PC-3 (cell line): ENCODE measurements around the gene ABCG5. TPM values are rescaled to one million over a fixed set of nuclear protein-coding genes. Genes with fewer than 3 reads are reported as not detected.

Source experiments
- ATAC-seq: fragments of 200-7000 bp; cut with Tn5 transposase; 2 replicates; pipeline ENCODE4 v1.9.1; 2020; ENCODE audit warnings: mild to moderate bottlenecking, moderate library complexity
- BruUV-seq: library from RNA; stranded (reverse); fragments of 400-500 nt; replicated peaks from 2 replicates; lab custom pipeline; 2021; lab: Mats Ljungman, UMichigan
- CTCF ChIA-PET: fragments of 300-600 bp; sonication (Branson Sonifier 250); formaldehyde crosslinking; loops from one replicate; lab custom pipeline; 2022; ENCODE audit warnings: antibody characterized with exemption; lab: Charles Lee
- POLR2A ChIA-PET: fragments of 300-600 bp; sonication (Branson Sonifier 250); formaldehyde crosslinking; loops from one replicate; lab custom pipeline; 2022; ENCODE audit warnings: antibody characterized with exemption; ENCODE audit not compliant: unreplicated experiment; lab: Charles Lee
- DNase-seq: peaks from one replicate; pipeline ENCODE4 v3.0.0-alpha.2; 2015
- H2AFZ ChIP-seq: fragments of 300-600 bp; sonication (generic); 2 replicates; pipeline ENCODE4 v1.6.0; 2016; ENCODE audit warnings: antibody characterized with exemption, low read length
- H3F3A ChIP-seq: fragments of 300-600 bp; sonication (generic); one replicate; pipeline ENCODE4 v1.6.0; 2017; ENCODE audit warnings: antibody characterized with exemption, low read length, control low read depth, mild to moderate bottlenecking; ENCODE audit not compliant: unreplicated experiment
- H3K27ac ChIP-seq: fragments of 300-600 bp; sonication (generic); 2 replicates; pipeline ENCODE4 v1.5.1; 2016; ENCODE audit warnings: mild to moderate bottlenecking, low read length
- H3K27me3 ChIP-seq: fragments of 300-600 bp; sonication (generic); 2 replicates; pipeline ENCODE4 v1.6.1; 2016; ENCODE audit warnings: low read length, mixed read lengths
- H3K36me3 ChIP-seq: fragments of 300-600 bp; sonication (generic); 2 replicates; pipeline ENCODE4 v1.6.1; 2016; ENCODE audit warnings: low read depth, mixed run types, low read length, mixed read lengths
- H3K4me1 ChIP-seq: fragments of 300-600 bp; sonication (generic); 2 replicates; pipeline ENCODE4 v1.5.1; 2016; ENCODE audit warnings: low read length; ENCODE audit not compliant: insufficient read depth
- H3K4me2 ChIP-seq: fragments of 300-600 bp; sonication (generic); 2 replicates; pipeline ENCODE4 v1.6.0; 2016; ENCODE audit warnings: low read length
- H3K4me3 ChIP-seq: fragments of 300-600 bp; sonication (generic); 2 replicates; pipeline ENCODE4 v1.5.1; 2016; ENCODE audit warnings: mild to moderate bottlenecking, low read length, mixed read lengths
- H3K79me2 ChIP-seq: fragments of 300-600 bp; sonication (generic); 2 replicates; pipeline ENCODE4 v1.6.1; 2017; ENCODE audit warnings: low read length, mixed read lengths
- H3K9ac ChIP-seq: fragments of 300-600 bp; sonication (generic); 2 replicates; pipeline ENCODE4 v1.6.0; 2016; ENCODE audit warnings: mild to moderate bottlenecking, low read length
- H3K9me2 ChIP-seq: fragments of 300-600 bp; sonication (generic); replicated peaks from 2 replicates; pipeline ENCODE4 v1.6.1; 2016; ENCODE audit warnings: mixed run types, low read length, mixed read lengths
- H3K9me3 ChIP-seq: fragments of 300-600 bp; sonication (generic); 2 replicates; pipeline ENCODE4 v1.6.1; 2016; ENCODE audit warnings: low read length, mixed read lengths
- H4K20me1 ChIP-seq: fragments of 300-600 bp; sonication (generic); 2 replicates; pipeline ENCODE4 v1.6.1; 2016; ENCODE audit warnings: low read length, mixed read lengths
- EZH2 ChIP-seq: fragments of 300-600 bp; sonication (generic); IDR thresholded peaks from one replicate; pipeline ENCODE4 v1.6.1; 2017; ENCODE audit warnings: antibody characterized with exemption, mild to moderate bottlenecking, low read length; ENCODE audit not compliant: unreplicated experiment
- EZH2phosphoT487 ChIP-seq: fragments of 300-600 bp; sonication (generic); IDR thresholded peaks from 2 replicates; pipeline ENCODE4 v1.6.1; 2018; ENCODE audit warnings: mild to moderate bottlenecking, antibody characterized with exemption, low read length, borderline replicate concordance
- intact Hi-C: fragments of 100-400 bp; cut with micrococcal nuclease; formaldehyde crosslinking; loops from 2 replicates; pipeline ENCODE4 v1.9.0; 2023
- total RNA-seq: library from RNA; depleted of rRNA; stranded (reverse); fragments of >200 nt; gene quantifications from 2 replicates; pipeline ENCODE4 v1.2.3, GENCODE V29; 2014
- TF ChIP-seq, protein P1 (sequence below): fragments of 300-600 bp; sonication (generic); conservative IDR thresholded peaks from 2 replicates; pipeline ENCODE4 v1.5.1; 2017; ENCODE audit warnings: antibody characterized with exemption, low read depth, mild to moderate bottlenecking, low read length

ABCG5 gene
- total RNA-seq, 1 experiment from 2014 or later: not detected

GRCh38 chr2:43855292-43855691, 16.7 kb upstream of the ABCG5 start:
- peaks cover 60% of the 10 kb centered on the region for H3K27me3 ChIP-seq
- no peak overlapping the region for H2AFZ ChIP-seq
- ATAC-seq: no peak

GRCh38 chr2:43854671-43855070, 16.0 kb upstream of the ABCG5 start:
- H2AFZ ChIP-seq: no peak overlapping the region
- no peak overlapping the region for H3K4me2 ChIP-seq
- no peaks in the 10 kb centered on the region for H3K9me2 ChIP-seq
- BruUV-seq: no TSS peak
- no peak overlapping the region for H3K4me3 ChIP-seq
- H3K9ac ChIP-seq: no peak overlapping the region
- POLR2A ChIA-PET: no interaction called here
- ATAC-seq (no peak), DNase-seq (no peak)
- H3K27ac ChIP-seq: no peak overlapping the region
- TF ChIP-seq, protein P1, sequence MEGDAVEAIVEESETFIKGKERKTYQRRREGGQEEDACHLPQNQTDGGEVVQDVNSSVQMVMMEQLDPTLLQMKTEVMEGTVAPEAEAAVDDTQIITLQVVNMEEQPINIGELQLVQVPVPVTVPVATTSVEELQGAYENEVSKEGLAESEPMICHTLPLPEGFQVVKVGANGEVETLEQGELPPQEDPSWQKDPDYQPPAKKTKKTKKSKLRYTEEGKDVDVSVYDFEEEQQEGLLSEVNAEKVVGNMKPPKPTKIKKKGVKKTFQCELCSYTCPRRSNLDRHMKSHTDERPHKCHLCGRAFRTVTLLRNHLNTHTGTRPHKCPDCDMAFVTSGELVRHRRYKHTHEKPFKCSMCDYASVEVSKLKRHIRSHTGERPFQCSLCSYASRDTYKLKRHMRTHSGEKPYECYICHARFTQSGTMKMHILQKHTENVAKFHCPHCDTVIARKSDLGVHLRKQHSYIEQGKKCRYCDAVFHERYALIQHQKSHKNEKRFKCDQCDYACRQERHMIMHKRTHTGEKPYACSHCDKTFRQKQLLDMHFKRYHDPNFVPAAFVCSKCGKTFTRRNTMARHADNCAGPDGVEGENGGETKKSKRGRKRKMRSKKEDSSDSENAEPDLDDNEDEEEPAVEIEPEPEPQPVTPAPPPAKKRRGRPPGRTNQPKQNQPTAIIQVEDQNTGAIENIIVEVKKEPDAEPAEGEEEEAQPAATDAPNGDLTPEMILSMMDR: no peak
- TF ChIP-seq EZH2: no peak
- no peak for TF ChIP-seq EZH2phosphoT487
- no peaks in the 10 kb centered on the region for H3K79me2 ChIP-seq
- no peaks in the 10 kb centered on the region for H3F3A ChIP-seq
- no peaks in the 10 kb centered on the region for H4K20me1 ChIP-seq
- CTCF ChIA-PET: no interaction called here
- intact Hi-C loops: no loop called here
- H3K4me1 ChIP-seq: no peaks in the 10 kb centered on the region
- H3K9me3 ChIP-seq: no peaks in the 10 kb centered on the region
- no peaks in the 10 kb centered on the region for H3K36me3 ChIP-seq
- peaks cover 53% of the 10 kb centered on the region for H3K27me3 ChIP-seq

More at GRCh38 chr2:43855292-43855691, 16.7 kb upstream of the ABCG5 start:
- no peak for TF ChIP-seq EZH2phosphoT487
- TF ChIP-seq EZH2: no peak
- TF ChIP-seq, protein P1: no peak
- Histone ChIP-seq H3K9me2 (no peaks in the 10 kb centered on the region), H3K36me3 (no peaks in the 10 kb centered on the region), H3K4me2 (no peak overlapping the region), H3K4me3 (no peak overlapping the region), H3K9me3 (no peaks in the 10 kb centered on the region), H4K20me1 (no peaks in the 10 kb centered on the region), H3K79me2 (no peaks in the 10 kb centered on the region), H3K9ac (no peak overlapping the region), H3K27ac (no peak overlapping the region), H3F3A (no peaks in the 10 kb centered on the region), H3K4me1 (no peaks in the 10 kb centered on the region)
- POLR2A ChIA-PET: no interaction called here
- intact Hi-C loops: no loop called here
- CTCF ChIA-PET: no interaction called here
- no peak for DNase-seq
- no TSS peak for BruUV-seq

- BruUV-seq: no TSS peak
- TF ChIP-seq EZH2 (no peak), EZH2phosphoT487 (no peak)
- TF ChIP-seq, protein P1: no peak
- H3K9me2 ChIP-seq: no peaks in the 10 kb centered on the region
- no peaks in the 10 kb centered on the region for H4K20me1 ChIP-seq
- no peak overlapping the region for H3K4me2 ChIP-seq
- H3K27ac ChIP-seq: no peak overlapping the region
- H3F3A ChIP-seq: no peaks in the 10 kb centered on the region
- H3K36me3 ChIP-seq: no peaks in the 10 kb centered on the region
- H3K79me2 ChIP-seq: no peaks in the 10 kb centered on the region
- DNase-seq (no peak), ATAC-seq (no peak)
- no peak overlapping the region for H3K4me3 ChIP-seq
- no peak overlapping the region for H2AFZ ChIP-seq
- intact Hi-C loops: no loop called here
- H3K9ac ChIP-seq: no peak overlapping the region
- no peaks in the 10 kb centered on the region for H3K9me3 ChIP-seq
- H3K4me1 ChIP-seq: no peaks in the 10 kb centered on the region
- ChIA-PET POLR2A (no interaction called here), CTCF (no interaction called here)
- H3K27me3 ChIP-seq: peaks cover 41% of the 10 kb centered on the region
Measured at GRCh38 chr2:43853141-43854081, 14.8 kb upstream of the ABCG5 start.
